ENCODE results near the gene GFPT2. TPM values are rescaled to one million over a fixed set of nuclear protein-coding genes. Genes with fewer than 3 reads are reported as not detected.

The GFPT2 gene
- total RNA-seq, 1 donor from 2014 or later, result 0.62 TPM

DNA sequence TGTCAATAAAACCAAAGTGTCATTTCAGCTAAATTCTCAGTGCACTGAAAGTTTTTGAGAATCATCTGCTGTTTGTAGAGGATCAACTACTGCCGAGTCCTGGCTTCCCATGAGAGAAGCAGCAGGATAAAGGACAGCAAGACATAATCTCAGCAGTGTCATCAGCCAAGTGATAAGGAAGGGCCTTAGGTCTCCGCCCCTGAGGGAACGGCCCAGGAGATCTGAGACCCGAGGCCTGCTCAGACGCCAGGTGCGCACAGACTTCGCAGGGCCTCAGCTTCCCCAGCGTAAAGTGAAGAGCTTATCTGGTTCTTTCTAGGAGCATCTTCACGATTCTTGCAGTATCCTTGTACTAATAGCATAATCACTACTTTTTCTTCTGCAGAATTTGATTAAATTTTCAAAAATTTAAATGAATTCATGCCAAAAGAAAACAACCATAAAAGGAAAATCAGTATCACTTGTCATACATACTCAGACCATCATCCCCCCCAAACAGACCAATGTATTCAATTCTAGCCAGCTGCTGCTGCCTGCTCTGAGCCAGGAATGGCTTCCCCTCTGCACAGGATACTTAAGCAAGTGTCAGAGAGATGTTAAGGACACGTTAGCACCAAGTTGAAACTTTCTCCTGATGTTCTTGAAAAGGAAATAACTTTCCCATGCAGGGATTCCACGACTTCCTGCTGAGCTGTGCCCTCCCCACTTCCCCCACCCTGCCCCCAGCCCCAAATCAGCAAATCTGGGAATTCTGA lies 2.2 kb downstream of the GFPT2 start:
- CTCF ChIA-PET, result interaction anchor here (1.2 kb wide), 1 partner anchor 35 kb away, joined by 4 read pairs; no protein-coding TSS in a partner anchor
- Mint-ChIP-seq H3K9me3 (no peaks in the 10 kb centered on the region), H3K27ac (no peak overlapping the region), H3K36me3 (ENCODE audit: low read depth) (no peaks in the 10 kb centered on the region), H3K4me3 (no peak overlapping the region), H3K4me1 (peaks cover 13% of the 10 kb centered on the region), H3K27me3 (peaks cover 40% of the 10 kb centered on the region)
- intact Hi-C loops (cut with micrococcal nuclease), result loop anchor here (10.0 kb wide), 1 partner anchor 144 kb away; the partner anchor contains the start of gene CNOT6
- TF ChIP-seq, protein P1, sequence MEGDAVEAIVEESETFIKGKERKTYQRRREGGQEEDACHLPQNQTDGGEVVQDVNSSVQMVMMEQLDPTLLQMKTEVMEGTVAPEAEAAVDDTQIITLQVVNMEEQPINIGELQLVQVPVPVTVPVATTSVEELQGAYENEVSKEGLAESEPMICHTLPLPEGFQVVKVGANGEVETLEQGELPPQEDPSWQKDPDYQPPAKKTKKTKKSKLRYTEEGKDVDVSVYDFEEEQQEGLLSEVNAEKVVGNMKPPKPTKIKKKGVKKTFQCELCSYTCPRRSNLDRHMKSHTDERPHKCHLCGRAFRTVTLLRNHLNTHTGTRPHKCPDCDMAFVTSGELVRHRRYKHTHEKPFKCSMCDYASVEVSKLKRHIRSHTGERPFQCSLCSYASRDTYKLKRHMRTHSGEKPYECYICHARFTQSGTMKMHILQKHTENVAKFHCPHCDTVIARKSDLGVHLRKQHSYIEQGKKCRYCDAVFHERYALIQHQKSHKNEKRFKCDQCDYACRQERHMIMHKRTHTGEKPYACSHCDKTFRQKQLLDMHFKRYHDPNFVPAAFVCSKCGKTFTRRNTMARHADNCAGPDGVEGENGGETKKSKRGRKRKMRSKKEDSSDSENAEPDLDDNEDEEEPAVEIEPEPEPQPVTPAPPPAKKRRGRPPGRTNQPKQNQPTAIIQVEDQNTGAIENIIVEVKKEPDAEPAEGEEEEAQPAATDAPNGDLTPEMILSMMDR (IDR thresholded peaks at IDR 0.05), result no peak
- ATAC-seq (ENCODE audit: low read depth) (no peak), DNase-seq (no peak)
- POLR2A ChIA-PET, result no interaction called here

DNA sequence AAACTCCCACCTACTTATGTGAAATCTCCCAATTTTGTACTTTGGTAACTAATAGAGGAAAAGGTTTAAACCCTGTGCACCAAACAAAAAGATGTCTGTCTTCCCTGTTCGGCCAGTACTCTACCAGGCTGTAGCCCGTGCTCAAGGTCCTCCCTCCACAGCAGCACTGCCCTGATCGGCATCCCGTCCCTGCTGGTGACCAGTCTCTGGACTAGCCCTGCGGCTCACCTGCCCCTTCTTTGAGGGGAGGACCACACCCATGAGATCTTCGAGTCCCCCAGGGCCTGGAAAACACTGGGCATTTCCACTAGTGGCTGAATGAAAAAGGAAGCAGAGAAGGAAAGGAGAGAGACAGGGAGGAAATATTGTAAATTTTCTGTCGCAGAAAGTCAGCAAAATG lies 2.8 kb downstream of the GFPT2 start:
- POLR2A ChIA-PET, result no interaction called here
- H3K27me3 Mint-ChIP-seq, result peaks cover 38% of the 10 kb centered on the region
- no peaks in the 10 kb centered on the region for H3K9me3 Mint-ChIP-seq
- H3K27ac Mint-ChIP-seq, result no peak overlapping the region
- peaks cover 13% of the 10 kb centered on the region for H3K4me1 Mint-ChIP-seq
- H3K36me3 Mint-ChIP-seq (ENCODE audit: low read depth), result no peaks in the 10 kb centered on the region
- no peak overlapping the region for H3K4me3 Mint-ChIP-seq
- CTCF ChIA-PET, result no interaction called here
- no peak for ATAC-seq (ENCODE audit: low read depth)
- no peak for DNase-seq
- intact Hi-C loops (cut with micrococcal nuclease), result loop anchor here (10.0 kb wide), 1 partner anchor 145 kb away; the partner anchor contains the start of gene CNOT6
- TF ChIP-seq, protein P1 (IDR thresholded peaks at IDR 0.05), result no peak

DNA sequence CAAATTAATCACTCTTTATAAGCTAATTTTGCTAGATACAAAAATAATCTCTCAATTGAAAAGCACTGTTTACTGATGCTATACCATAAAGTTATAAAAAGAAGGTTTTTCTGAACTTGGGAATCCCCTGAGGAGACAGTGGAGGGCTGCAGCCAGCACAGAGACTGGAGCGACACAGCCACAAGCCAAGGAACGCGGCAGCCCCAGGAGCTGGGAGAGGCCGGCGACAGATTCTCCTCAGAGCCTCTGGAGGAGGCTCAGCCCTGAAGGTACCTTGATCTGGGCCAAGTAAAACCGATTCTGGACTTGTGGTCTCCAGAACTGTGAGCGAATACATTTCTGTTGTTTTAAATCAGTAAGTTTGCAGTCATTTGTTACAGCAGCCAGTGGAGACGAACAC lies 3.7 kb downstream of the GFPT2 start:
- Mint-ChIP-seq H3K4me3 (no peak overlapping the region), H3K27ac (no peak overlapping the region), H3K36me3 (ENCODE audit: low read depth) (no peaks in the 10 kb centered on the region), H3K9me3 (no peaks in the 10 kb centered on the region), H3K4me1 (peaks cover 12% of the 10 kb centered on the region), H3K27me3 (peaks cover 30% of the 10 kb centered on the region)
- ChIA-PET CTCF (no interaction called here), POLR2A (no interaction called here)
- ATAC-seq (ENCODE audit: low read depth) (no peak), DNase-seq (no peak)
- intact Hi-C loops (cut with micrococcal nuclease), result no loop called here
- TF ChIP-seq, protein P1 (IDR thresholded peaks at IDR 0.05), result no peak

- Mint-ChIP-seq H3K27me3 (peaks cover 29% of the 10 kb centered on the region), H3K4me1 (peaks cover 5% of the 10 kb centered on the region), H3K9me3 (no peaks in the 10 kb centered on the region), H3K4me3 (no peak overlapping the region), H3K27ac (no peak overlapping the region), H3K36me3 (ENCODE audit: low read depth) (no peaks in the 10 kb centered on the region)
- no peak for DNase-seq
- intact Hi-C loops (cut with micrococcal nuclease), result no loop called here
- ATAC-seq (ENCODE audit: low read depth), result no peak
- CTCF ChIA-PET, result no interaction called here
- TF ChIP-seq, protein P1 (IDR thresholded peaks at IDR 0.05), result no peak
- POLR2A ChIA-PET, result no interaction called here
These were observed 4.8 kb downstream of the GFPT2 start for GRCh38 chr5:180348336-180348735.

- Mint-ChIP-seq H3K27ac (no peak overlapping the region), H3K4me1 (peaks cover 5% of the 10 kb centered on the region), H3K4me3 (no peak overlapping the region), H3K36me3 (ENCODE audit: low read depth) (no peaks in the 10 kb centered on the region), H3K27me3 (peaks cover 29% of the 10 kb centered on the region), H3K9me3 (no peaks in the 10 kb centered on the region)
- ChIA-PET CTCF (no interaction called here), POLR2A (no interaction called here)
- DNase-seq, result no peak
- ATAC-seq (ENCODE audit: low read depth), result no peak
- intact Hi-C loops (cut with micrococcal nuclease), result no loop called here
- TF ChIP-seq, protein P1 (IDR thresholded peaks at IDR 0.05), result no peak
These were observed 5.4 kb downstream of the GFPT2 start for GRCh38 chr5:180347702-180348101.

Data from activated B cell treated with CpG ODN at 0.5 μM for 24 hours (primary cell).